ENCODE results near the gene DUSP6. TPM values are rescaled to one million over a fixed set of nuclear protein-coding genes. Genes with fewer than 3 reads are reported as not detected.

DUSP6 gene
- total and polyA plus RNA-seq, 9 of the 15 experiments (the other 6 are each of a cell fraction or from before 2014, with no cell fraction given) = 0.04 to 0.60 (median 0.08) TPM; not detected in 2

GRCh38 chr12:89299417-89299816, 52.9 kb downstream of the DUSP6 start:
- ChIA-PET POLR2A (no interaction called here), CTCF (ENCODE audit: low intra/inter-chr PET ratio) (no interaction called here)
- in situ Hi-C loops (cut with MboI) (no loop called here), intact Hi-C loops (cut with micrococcal nuclease) (no loop called here)
- no peak for DNase-seq (ENCODE audit: extremely low read depth in 1 of 4, low spot score in 3 of 4)
- Histone ChIP-seq H3K4me2 (ENCODE audit: insufficient read depth, low read length) (no peak overlapping the region), H3K27me3 (ENCODE audit: control insufficient read depth in 2 of 2, insufficient read depth in 2 of 2, low read length in 2 of 2) (no peaks in the 10 kb centered on the region), H3K9me3 (replicated peaks; ENCODE audit: control insufficient read depth, insufficient read depth, low read depth, low read length) (no peaks in the 10 kb centered on the region), H3K79me2 (ENCODE audit: control insufficient read depth, insufficient read depth, low read length) (no peaks in the 10 kb centered on the region), H3K9ac (ENCODE audit: insufficient read depth in 1 of 2, low read depth in 2 of 2, low read length in 2 of 2) (no peak overlapping the region), H3K4me3 (no peak overlapping the region), H3K27ac (ENCODE audit: extremely low read depth, low read depth, low read length) (no peak overlapping the region), H3K9me1 (ENCODE audit: control insufficient read depth, insufficient read depth, low read length) (no peaks in the 10 kb centered on the region), H2AFZ (ENCODE audit: low read depth, low read length) (no peak overlapping the region), H3K36me3 (ENCODE audit: control insufficient read depth, insufficient read depth, low read length) (no peaks in the 10 kb centered on the region), H3K4me1 (replicated peaks in 1 of 2; ENCODE audit: control insufficient read depth in 2 of 2, insufficient read depth in 2 of 2, low read length in 2 of 2) (no peaks in the 10 kb centered on the region), H4K20me1 (replicated peaks; ENCODE audit: control insufficient read depth, insufficient read depth, low read length) (no peaks in the 10 kb centered on the region)
- TF ChIP-seq SRSF7 (optimal IDR thresholded peaks at IDR 0.05; ENCODE audit: low read depth, low read length) = no peak
- peak; percentile 52 for TF ChIP-seq RBM25 (IDR thresholded peaks at IDR 0.05; ENCODE audit: low read depth, low read length, severe bottlenecking)
- BruUV-seq (replicated peaks) = no TSS peak
- no peak for FAIRE-seq
- no peak for ATAC-seq

Small RNAs within 50 kb of the gene (small RNA-seq; reads per million reads assigned to genes)
- not detected for gene MRPS6P4

Other genes starting within 250 kb of the DUSP6 start
- gene GALNT4, start 172.3 kb upstream of the DUSP6 start, total RNA-seq (2014; rRNA removed) = 3.0 and 3.4 TPM in 2 replicates
- gene GALNT4, start 172.3 kb upstream of the DUSP6 start, total RNA-seq (2014; rRNA removed; fragmentation: Illumina TruSeq; extraction: Trizol) = 4.6 and 5.9 TPM in 2 replicates
- gene GALNT4, start 172.3 kb upstream of the DUSP6 start, total RNA-seq (2015; rRNA removed; fragmentation: Illumina TruSeq; extraction: Trizol) = 3.4 and 3.8 TPM in 2 replicates
- 3.4 and 3.5 TPM in 2 replicates for gene GALNT4, start 172.3 kb upstream of the DUSP6 start, total RNA-seq (2021)
- 1.6 and 1.9 TPM in 2 replicates for gene GALNT4, start 172.3 kb upstream of the DUSP6 start, polyA plus RNA-seq (2011; rRNA removed)
- gene GALNT4, start 172.3 kb upstream of the DUSP6 start, polyA plus RNA-seq (2014; fragmentation: Illumina TruSeq; extraction: Trizol) = 2.3 and 2.5 TPM in 2 replicates
- gene GALNT4, start 172.3 kb upstream of the DUSP6 start, polyA plus RNA-seq (2014; fragmentation: Nextera tagmentation; extraction: Ambion mirVana) = 1 to 10 TPM; 1.2 to 1.3 TPM
- gene GALNT4, start 172.3 kb upstream of the DUSP6 start, polyA plus RNA-seq (2014; rRNA removed) = 1.7 and 3.6 TPM in 2 replicates
- 8.1 and 9.7 TPM in 2 replicates for gene POC1B, start 173.5 kb upstream of the DUSP6 start, total RNA-seq (2014; rRNA removed)
- 15.2 and 16.4 TPM in 2 replicates for gene POC1B, start 173.5 kb upstream of the DUSP6 start, total RNA-seq (2014; rRNA removed; fragmentation: Illumina TruSeq; extraction: Trizol)
- gene POC1B, start 173.5 kb upstream of the DUSP6 start, total RNA-seq (2015; rRNA removed; fragmentation: Illumina TruSeq; extraction: Trizol) = 11.2 and 13.5 TPM in 2 replicates
- gene POC1B, start 173.5 kb upstream of the DUSP6 start, total RNA-seq (2021) = 10.4 and 10.8 TPM in 2 replicates
- gene POC1B, start 173.5 kb upstream of the DUSP6 start, polyA plus RNA-seq (2011; rRNA removed) = 14.3 and 16.1 TPM in 2 replicates
- gene POC1B, start 173.5 kb upstream of the DUSP6 start, polyA plus RNA-seq (2014; fragmentation: Illumina TruSeq; extraction: Trizol) = 11.8 and 15.3 TPM in 2 replicates
- gene POC1B, start 173.5 kb upstream of the DUSP6 start, polyA plus RNA-seq (2014; fragmentation: Nextera tagmentation; extraction: Ambion mirVana) = 1 to 10 TPM; 4.5 to 7.8 TPM
- gene POC1B, start 173.5 kb upstream of the DUSP6 start, polyA plus RNA-seq (2014; rRNA removed) = 8.0 and 11.2 TPM in 2 replicates

All from K562 (cell line).